ENCODE measurements around the gene KLRF1. TPM values are rescaled to one million over a fixed set of nuclear protein-coding genes. Genes with fewer than 3 reads are reported as not detected.

The KLRF1 gene
- total and polyA plus RNA-seq, 2 experiments from 2014 or later, result not detected

GRCh38 chr12:9810671-9811070, 16.6 kb upstream of the KLRF1 start:
- Histone ChIP-seq H2AFZ (no peak overlapping the region), H3K4me1 (ENCODE audit: insufficient read depth) (no peaks in the 10 kb centered on the region), H3K4me3 (no peak overlapping the region), H3K79me2 (ENCODE audit: insufficient read depth) (no peaks in the 10 kb centered on the region), H3K36me3 (ENCODE audit: low read depth) (no peaks in the 10 kb centered on the region), H3K27me3 (replicated peaks; ENCODE audit: insufficient read depth) (no peaks in the 10 kb centered on the region; the same call in 1 of the 2 replicates), H3K4me2 (ENCODE audit: unreplicated experiment) (no peak overlapping the region), H3K9me2 (ENCODE audit: insufficient read depth) (no peaks in the 10 kb centered on the region), H3K27ac (no peak overlapping the region), H3F3A (ENCODE audit: insufficient read depth) (no peaks in the 10 kb centered on the region), H3K9me3 (ENCODE audit: low read depth) (no peaks in the 10 kb centered on the region), H4K20me1 (ENCODE audit: insufficient read depth) (no peaks in the 10 kb centered on the region), H3K9ac (no peak overlapping the region)
- in situ Hi-C loops (cut with MboI), result loop anchor here (25.0 kb wide), 1 partner anchor 327 kb away; the partner anchor contains the start of gene CLEC7A
- TF ChIP-seq EZH2 (IDR thresholded peaks at IDR 0.05; ENCODE audit: insufficient read depth, poor library complexity, severe bottlenecking) (no peak), EZH2phosphoT487 (IDR thresholded peaks at IDR 0.05; ENCODE audit: insufficient read depth, low read depth) (no peak)
- WGBS, 2 experiments (ENCODE audit: low coverage in 1 of 2, low lambda C conversion rate in 2 of 2, missing lambda C conversion rate in 2 of 2), result 42 to 48% methylated on average over 2 of the region's 2 CpGs
- DNase-seq, result no peak

DNA sequence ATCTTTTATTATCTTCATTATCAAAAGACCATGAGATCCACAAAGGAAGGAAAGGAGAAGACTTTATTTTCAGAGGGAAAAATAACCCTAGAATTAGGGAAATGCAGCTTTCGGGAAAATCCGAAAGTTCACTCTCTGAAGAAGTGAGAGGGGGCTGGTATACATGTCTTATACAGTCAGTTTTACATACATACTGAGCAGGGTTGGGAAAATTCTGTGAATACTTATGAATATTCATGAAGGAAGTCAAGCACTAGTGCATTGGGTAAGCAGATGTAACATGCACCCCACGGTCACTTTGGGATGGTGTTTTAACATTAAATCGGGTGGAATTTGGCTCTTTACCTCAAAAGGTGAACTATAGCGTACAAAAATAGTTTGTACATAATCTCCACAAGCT, 15.7 kb upstream of the KLRF1 start:
- H4K20me1 ChIP-seq (ENCODE audit: insufficient read depth), result no peaks in the 10 kb centered on the region
- DNase-seq, result no peak
- in situ Hi-C loops (cut with MboI), result loop anchor here (25.0 kb wide), 1 partner anchor 326 kb away; the partner anchor contains the start of gene CLEC7A
- no peak overlapping the region for H3K4me2 ChIP-seq (ENCODE audit: unreplicated experiment)
- H3K36me3 ChIP-seq (ENCODE audit: low read depth), result no peaks in the 10 kb centered on the region
- H3K4me1 ChIP-seq (ENCODE audit: insufficient read depth), result no peaks in the 10 kb centered on the region
- H3K9ac ChIP-seq, result no peak overlapping the region
- H3K4me3 ChIP-seq, result no peak overlapping the region
- H3K9me3 ChIP-seq (ENCODE audit: low read depth), result no peaks in the 10 kb centered on the region
- H3K79me2 ChIP-seq (ENCODE audit: insufficient read depth), result no peaks in the 10 kb centered on the region
- H3K9me2 ChIP-seq (ENCODE audit: insufficient read depth), result no peaks in the 10 kb centered on the region
- H2AFZ ChIP-seq, result no peak overlapping the region
- H3K27me3 ChIP-seq (replicated peaks; ENCODE audit: insufficient read depth), result no peaks in the 10 kb centered on the region; the same call in none of the 2 replicates
- H3K27ac ChIP-seq, result no peak overlapping the region
- WGBS, 2 experiments (ENCODE audit: low coverage in 1 of 2, low lambda C conversion rate in 2 of 2, missing lambda C conversion rate in 2 of 2), result 87 to 89% methylated on average over 5 of the region's 5 CpGs
- H3F3A ChIP-seq (ENCODE audit: insufficient read depth), result no peaks in the 10 kb centered on the region
- no peak for TF ChIP-seq EZH2 (IDR thresholded peaks at IDR 0.05; ENCODE audit: insufficient read depth, poor library complexity, severe bottlenecking)

- no peaks in the 10 kb centered on the region for H3F3A ChIP-seq (ENCODE audit: insufficient read depth)
- TF ChIP-seq EZH2 (IDR thresholded peaks at IDR 0.05; ENCODE audit: insufficient read depth, poor library complexity, severe bottlenecking) (no peak), EZH2phosphoT487 (IDR thresholded peaks at IDR 0.05; ENCODE audit: insufficient read depth, low read depth) (no peak)
- peak; percentile 67 for DNase-seq
- H3K27me3 ChIP-seq (replicated peaks; ENCODE audit: insufficient read depth), result peaks cover 9% of the 10 kb centered on the region
- no peaks in the 10 kb centered on the region for H4K20me1 ChIP-seq (ENCODE audit: insufficient read depth)
- WGBS, 2 experiments (ENCODE audit: low coverage in 1 of 2, low lambda C conversion rate in 2 of 2, missing lambda C conversion rate in 2 of 2), result 52 to 53% methylated on average over 28 to 32 of the region's 32 CpGs
- peak overlapping the region; percentile 43 for H3K4me3 ChIP-seq
- H3K9ac ChIP-seq, result no peak overlapping the region
- H3K9me3 ChIP-seq (ENCODE audit: low read depth), result no peaks in the 10 kb centered on the region
- H3K4me2 ChIP-seq (ENCODE audit: unreplicated experiment), result peak overlapping the region; percentile 17
- H3K27ac ChIP-seq, result no peak overlapping the region
- no peaks in the 10 kb centered on the region for H3K36me3 ChIP-seq (ENCODE audit: low read depth)
- no peaks in the 10 kb centered on the region for H3K4me1 ChIP-seq (ENCODE audit: insufficient read depth)
- H3K79me2 ChIP-seq (ENCODE audit: insufficient read depth), result no peaks in the 10 kb centered on the region
- no peaks in the 10 kb centered on the region for H3K9me2 ChIP-seq (ENCODE audit: insufficient read depth)
- in situ Hi-C loops (cut with MboI), result loop anchor here (25.0 kb wide), 1 partner anchor 323 kb away; the partner anchor contains the start of gene CLEC7A
- H2AFZ ChIP-seq, result peak overlapping the region; percentile 71
These were observed 13.2 kb upstream of the KLRF1 start for GRCh38 chr12:9813821-9814798.

GRCh38 chr12:9820281-9820930, 6.9 kb upstream of the KLRF1 start:
- Histone ChIP-seq H3F3A (ENCODE audit: insufficient read depth) (no peaks in the 10 kb centered on the region), H3K79me2 (ENCODE audit: insufficient read depth) (no peaks in the 10 kb centered on the region), H3K9me3 (ENCODE audit: low read depth) (no peaks in the 10 kb centered on the region), H2AFZ (no peak overlapping the region), H3K27me3 (replicated peaks; ENCODE audit: insufficient read depth) (peaks cover 46% of the 10 kb centered on the region), H3K4me2 (ENCODE audit: unreplicated experiment) (no peak overlapping the region), H3K36me3 (ENCODE audit: low read depth) (no peaks in the 10 kb centered on the region), H3K4me3 (no peak overlapping the region), H3K4me1 (ENCODE audit: insufficient read depth) (no peaks in the 10 kb centered on the region), H4K20me1 (ENCODE audit: insufficient read depth) (no peaks in the 10 kb centered on the region), H3K27ac (no peak overlapping the region), H3K9me2 (ENCODE audit: insufficient read depth) (no peaks in the 10 kb centered on the region; the same call in 1 of the 2 replicates), H3K9ac (no peak overlapping the region)
- in situ Hi-C loops (cut with MboI), result loop anchor here (10.0 to 25.0 kb wide), 2 partner anchors 104 to 317 kb away; partner anchors contain the start of gene CLEC7A
- WGBS, 2 experiments (ENCODE audit: low coverage in 1 of 2, low lambda C conversion rate in 2 of 2, missing lambda C conversion rate in 2 of 2), result 64 to 67% methylated on average over 8 of the region's 9 CpGs
- TF ChIP-seq EZH2phosphoT487 (IDR thresholded peaks at IDR 0.05; ENCODE audit: insufficient read depth, low read depth), result no peak
- TF ChIP-seq EZH2 (IDR thresholded peaks at IDR 0.05; ENCODE audit: insufficient read depth, poor library complexity, severe bottlenecking), result no peak
- no peak for DNase-seq

Measured in GM23248 (cell line).